Endodermal cell (in vitro differentiated cells): ENCODE results near the gene DGKB. TPM values are rescaled to one million over a fixed set of nuclear protein-coding genes. Genes with fewer than 3 reads are reported as not detected.

Experiments used
- DNase-seq: peaks from one replicate; pipeline ENCODE4 v3.0.0-alpha.2; 2017
- H3K27ac ChIP-seq: 2 replicates; pipeline ENCODE4 v1.5.1; 2013; ENCODE audit warnings: mild to moderate bottlenecking, low read depth, low read length, moderate library complexity
- H3K27me3 ChIP-seq: 2 replicates; pipeline ENCODE4 v1.6.1; 2013; ENCODE audit warnings: mild to moderate bottlenecking, low read length, moderate library complexity; ENCODE audit not compliant: insufficient read depth, control insufficient read depth, poor library complexity, severe bottlenecking
- H3K36me3 ChIP-seq: 2 replicates; pipeline ENCODE4 v1.7.0; 2013; ENCODE audit warnings: mild to moderate bottlenecking, low read length, moderate library complexity; ENCODE audit not compliant: control insufficient read depth, insufficient read depth
- H3K4me1 ChIP-seq: one replicate; pipeline ENCODE4 v1.7.0; 2013; ENCODE audit warnings: low read length; ENCODE audit not compliant: control insufficient read depth, insufficient read depth
- H3K4me3 ChIP-seq: 2 replicates; pipeline ENCODE4 v1.5.1; 2013; ENCODE audit warnings: mild to moderate bottlenecking, low read length, moderate library complexity
- H3K9ac ChIP-seq: 2 replicates; pipeline ENCODE4 v1.6.1; 2013; ENCODE audit warnings: mild to moderate bottlenecking, low read length, moderate library complexity; ENCODE audit not compliant: poor library complexity, severe bottlenecking; ENCODE audit errors: extremely low read depth
- H3K9me3 ChIP-seq: 2 replicates; pipeline ENCODE4 v1.6.1; 2013; ENCODE audit warnings: mild to moderate bottlenecking, low read length, moderate library complexity; ENCODE audit not compliant: control insufficient read depth
- H3K27ac Mint-ChIP-seq: 2 replicates; pipeline ENCODE4 v1.8.0; 2020; ENCODE audit warnings: mixed read lengths
- H3K27me3 Mint-ChIP-seq: 2 replicates; pipeline ENCODE4 v1.8.0; 2021; ENCODE audit warnings: mild to moderate bottlenecking, mixed read lengths; ENCODE audit not compliant: insufficient read depth
- H3K36me3 Mint-ChIP-seq: 2 replicates; pipeline ENCODE4 v1.8.0; 2020; ENCODE audit warnings: low read depth, mixed read lengths
- H3K4me1 Mint-ChIP-seq: 2 replicates; pipeline ENCODE4 v1.8.0; 2020; ENCODE audit warnings: mixed read lengths
- H3K4me3 Mint-ChIP-seq: 2 replicates; pipeline ENCODE4 v1.8.0; 2020; ENCODE audit warnings: mild to moderate bottlenecking, moderate library complexity, mixed read lengths
- H3K9me3 Mint-ChIP-seq: 2 replicates; pipeline ENCODE4 v1.8.0; 2020; ENCODE audit warnings: mild to moderate bottlenecking, mixed read lengths
- CTCF ChIP-seq: fragments of 200-600 bp; sonication (generic); conservative IDR thresholded peaks from 2 replicates; pipeline ENCODE4 v1.5.0; 2021; ENCODE audit warnings: antibody characterized with exemption, mild to moderate bottlenecking
- WGBS, 2 experiments: methylation state at CpG; one replicate each; pipeline versions ENCODE4 v1.1.5 to v1.1.7; 2013; ENCODE audit warnings: missing lambda C conversion rate in 2 of 2, mixed read lengths in 1 of 2; ENCODE audit not compliant: insufficient coverage in 1 of 2, insufficient read length in 1 of 2; 5-methylcytosine and 5-hydroxymethylcytosine counted together
- total RNA-seq, 2 donors: library from RNA; stranded (reverse); fragmentation: NEBNext Ultra II Directional in 1 of 2; extraction: Animal tissue kit (Norgen Biotek cat#: 25700) in 1 of 2; gene quantifications; 2 replicates in 1 of 2; 3 replicates in 1 of 2; pipeline ENCODE4 v1.2.1, GENCODE V29; 2021

Gene DGKB
- total RNA-seq, 2 donors from 2014 or later, result 5.1 to 5.2 TPM

DNA sequence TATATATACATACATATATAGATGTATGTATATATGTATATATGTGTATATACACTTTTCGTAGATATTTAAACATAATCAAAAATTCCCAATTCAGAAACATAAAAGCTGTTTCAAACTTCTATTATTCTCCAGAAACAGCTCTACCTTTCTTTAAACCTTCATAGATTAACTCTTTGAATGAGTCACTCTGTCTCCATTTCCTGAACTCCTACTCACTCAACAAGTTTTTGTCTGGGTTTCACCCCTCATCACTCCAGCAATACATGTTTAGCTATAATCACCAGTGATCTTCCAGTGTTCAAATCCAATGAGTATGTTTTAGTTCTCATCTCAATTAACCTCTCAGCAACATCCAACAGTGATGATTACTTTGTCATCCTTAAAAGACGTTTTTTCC, 9.6 kb downstream of the DGKB start:
- no peaks in the 10 kb centered on the region for H3K9me3 Mint-ChIP-seq
- no peak for DNase-seq
- no peaks in the 10 kb centered on the region for H3K27me3 Mint-ChIP-seq
- no peaks in the 10 kb centered on the region for H3K36me3 Mint-ChIP-seq
- Histone ChIP-seq H3K27ac (no peak overlapping the region), H3K36me3 (no peaks in the 10 kb centered on the region), H3K27me3 (no peaks in the 10 kb centered on the region), H3K9ac (no peak overlapping the region), H3K4me1 (peaks cover 9% of the 10 kb centered on the region), H3K4me3 (no peak overlapping the region), H3K9me3 (no peaks in the 10 kb centered on the region)
- H3K27ac Mint-ChIP-seq, result no peak overlapping the region
- WGBS, 2 experiments, result 50 to 93% methylated on average over 1 to 2 of the region's 2 CpGs
- TF ChIP-seq CTCF, result no peak
- H3K4me3 Mint-ChIP-seq, result no peak overlapping the region
- no peaks in the 10 kb centered on the region for H3K4me1 Mint-ChIP-seq

GRCh38 chr7:14891289-14891688, 11.3 kb downstream of the DGKB start:
- H3K9ac ChIP-seq, result no peak overlapping the region
- H3K9me3 ChIP-seq, result no peaks in the 10 kb centered on the region
- H3K27me3 Mint-ChIP-seq, result no peaks in the 10 kb centered on the region
- no peak for TF ChIP-seq CTCF
- H3K27ac ChIP-seq, result no peak overlapping the region
- H3K36me3 Mint-ChIP-seq, result no peaks in the 10 kb centered on the region
- H3K4me3 Mint-ChIP-seq, result no peak overlapping the region
- no peaks in the 10 kb centered on the region for H3K9me3 Mint-ChIP-seq
- no peaks in the 10 kb centered on the region for H3K36me3 ChIP-seq
- DNase-seq, result no peak
- peaks cover 9% of the 10 kb centered on the region for H3K4me1 ChIP-seq
- 93 to 100% methylated on average over 1 to 2 of the region's 3 CpGs for WGBS, 2 experiments
- H3K27me3 ChIP-seq, result no peaks in the 10 kb centered on the region
- H3K4me3 ChIP-seq, result no peak overlapping the region
- no peak overlapping the region for H3K27ac Mint-ChIP-seq
- no peaks in the 10 kb centered on the region for H3K4me1 Mint-ChIP-seq

- no peaks in the 10 kb centered on the region for H3K9me3 Mint-ChIP-seq
Observed at GRCh38 chr7:14888962-14889361, 13.6 kb downstream of the DGKB start.

More at GRCh38 chr7:14888962-14889361, 13.6 kb downstream of the DGKB start:
- no peak for TF ChIP-seq CTCF
- Histone ChIP-seq H3K9ac (no peak overlapping the region), H3K27me3 (no peaks in the 10 kb centered on the region), H3K4me3 (no peak overlapping the region), H3K27ac (no peak overlapping the region), H3K9me3 (no peaks in the 10 kb centered on the region), H3K36me3 (no peaks in the 10 kb centered on the region), H3K4me1 (peaks cover 9% of the 10 kb centered on the region)
- 82 to 88% methylated on average over 1 of the region's 1 CpG for WGBS, 2 experiments
- no peaks in the 10 kb centered on the region for H3K27me3 Mint-ChIP-seq
- no peak for DNase-seq
- no peak overlapping the region for H3K4me3 Mint-ChIP-seq
- peaks cover 3% of the 10 kb centered on the region for H3K4me1 Mint-ChIP-seq
- H3K27ac Mint-ChIP-seq, result no peak overlapping the region
- no peaks in the 10 kb centered on the region for H3K36me3 Mint-ChIP-seq
